ENCODE measurements around the gene NOC2L. TPM values are rescaled to one million over a fixed set of nuclear protein-coding genes. Genes with fewer than 3 reads are reported as not detected.

NOC2L gene
- total and polyA plus RNA-seq, 9 of the 15 experiments (the other 6 are each of a cell fraction or from before 2014, with no cell fraction given): 4.0 to 410 (median 200) TPM

DNA sequence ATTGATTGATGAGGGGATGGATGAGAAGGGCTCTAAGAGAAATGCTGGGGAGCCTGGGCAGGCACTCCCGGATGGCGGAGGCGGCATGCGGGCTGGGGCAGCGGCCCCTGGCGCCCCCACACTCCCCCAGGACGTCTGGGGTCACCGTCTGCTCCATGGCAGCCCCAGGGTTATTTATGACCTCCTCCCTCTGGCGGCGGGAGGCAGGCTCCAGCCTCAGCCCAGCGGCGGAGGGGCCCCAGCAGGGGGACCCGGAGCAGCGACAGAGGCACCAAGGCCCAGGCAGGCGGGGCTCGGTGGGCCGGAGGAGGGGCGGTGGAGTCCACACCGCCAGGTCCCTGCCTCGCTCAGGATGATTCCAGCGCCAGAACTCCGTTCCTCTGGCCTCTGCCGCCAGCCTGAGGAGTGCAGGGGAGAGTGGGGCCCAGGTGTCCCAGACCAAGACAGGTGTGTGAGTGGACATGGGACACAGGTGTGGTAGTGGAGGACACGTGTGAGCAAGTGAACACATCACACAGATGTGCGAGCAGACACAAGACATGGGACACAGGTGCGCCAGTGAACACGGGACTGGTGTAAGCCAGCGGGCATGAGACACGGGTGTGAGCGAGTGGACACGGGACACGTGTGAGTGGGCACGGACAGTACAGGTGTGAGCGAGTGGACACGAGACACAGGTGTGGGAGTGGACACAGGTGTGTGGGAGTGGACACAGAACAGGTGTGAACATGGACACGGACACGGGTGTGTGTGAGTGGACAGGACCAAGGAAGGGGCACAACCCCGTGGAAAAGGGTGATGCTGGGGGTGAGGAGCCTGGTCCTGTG is 37.8 kb downstream of the NOC2L start (continued):
- TF ChIP-seq MECOM (CRISPR knock-in tag; IDR thresholded peaks at IDR 0.05) (no peak), ZNF134 (CRISPR knock-in tag; conservative IDR thresholded peaks at IDR 0.05) (no peak), SETDB1 (IDR thresholded peaks at IDR 0.05; ENCODE audit: low read length) (no peak), RBFOX2 (IDR thresholded peaks at IDR 0.05; ENCODE audit: low read depth, low read length) (0 out of 2 replicates have a peak, but pooled peaks have one; percentile 42), SLC30A9 (CRISPR knock-in tag; IDR thresholded peaks at IDR 0.05) (no peak), RBM34 (IDR thresholded peaks at IDR 0.05; ENCODE audit: borderline replicate concordance, insufficient read depth, low read length) (no peak), ZNF668 (CRISPR knock-in tag; IDR thresholded peaks at IDR 0.05) (no peak), ZC3H4 (CRISPR knock-in tag; IDR thresholded peaks at IDR 0.05; ENCODE audit: borderline replicate concordance) (no peak), L3MBTL2 (IDR thresholded peaks at IDR 0.05) (peak; percentile 54; the same call in 1 of the 2 replicates), OTX1 (CRISPR knock-in tag; IDR thresholded peaks at IDR 0.05) (no peak), POLR2A (conservative IDR thresholded peaks at IDR 0.05) (no peak), ETV6 (IDR thresholded peaks at IDR 0.05; ENCODE audit: borderline replicate concordance in 1 of 2, low read depth in 2 of 2, low read length in 1 of 2) (no peak), ETV6 (CRISPR knock-in tag; IDR thresholded peaks at IDR 0.05; ENCODE audit: borderline replicate concordance) (no peak), SAP30 (IDR thresholded peaks at IDR 0.05; ENCODE audit: borderline replicate concordance, insufficient read depth, low read depth, low read length, poor library complexity, severe bottlenecking) (no peak)
- TF ChIP-seq, protein P1, sequence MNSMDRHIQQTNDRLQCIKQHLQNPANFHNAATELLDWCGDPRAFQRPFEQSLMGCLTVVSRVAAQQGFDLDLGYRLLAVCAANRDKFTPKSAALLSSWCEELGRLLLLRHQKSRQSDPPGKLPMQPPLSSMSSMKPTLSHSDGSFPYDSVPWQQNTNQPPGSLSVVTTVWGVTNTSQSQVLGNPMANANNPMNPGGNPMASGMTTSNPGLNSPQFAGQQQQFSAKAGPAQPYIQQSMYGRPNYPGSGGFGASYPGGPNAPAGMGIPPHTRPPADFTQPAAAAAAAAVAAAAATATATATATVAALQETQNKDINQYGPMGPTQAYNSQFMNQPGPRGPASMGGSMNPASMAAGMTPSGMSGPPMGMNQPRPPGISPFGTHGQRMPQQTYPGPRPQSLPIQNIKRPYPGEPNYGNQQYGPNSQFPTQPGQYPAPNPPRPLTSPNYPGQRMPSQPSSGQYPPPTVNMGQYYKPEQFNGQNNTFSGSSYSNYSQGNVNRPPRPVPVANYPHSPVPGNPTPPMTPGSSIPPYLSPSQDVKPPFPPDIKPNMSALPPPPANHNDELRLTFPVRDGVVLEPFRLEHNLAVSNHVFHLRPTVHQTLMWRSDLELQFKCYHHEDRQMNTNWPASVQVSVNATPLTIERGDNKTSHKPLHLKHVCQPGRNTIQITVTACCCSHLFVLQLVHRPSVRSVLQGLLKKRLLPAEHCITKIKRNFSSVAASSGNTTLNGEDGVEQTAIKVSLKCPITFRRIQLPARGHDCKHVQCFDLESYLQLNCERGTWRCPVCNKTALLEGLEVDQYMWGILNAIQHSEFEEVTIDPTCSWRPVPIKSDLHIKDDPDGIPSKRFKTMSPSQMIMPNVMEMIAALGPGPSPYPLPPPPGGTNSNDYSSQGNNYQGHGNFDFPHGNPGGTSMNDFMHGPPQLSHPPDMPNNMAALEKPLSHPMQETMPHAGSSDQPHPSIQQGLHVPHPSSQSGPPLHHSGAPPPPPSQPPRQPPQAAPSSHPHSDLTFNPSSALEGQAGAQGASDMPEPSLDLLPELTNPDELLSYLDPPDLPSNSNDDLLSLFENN (IDR thresholded peaks at IDR 0.05; ENCODE audit: low read depth in 2 of 2, low read length in 2 of 2): peak in 1 of 2 experiments; percentile 58; a peak in 1 of 4 replicates
- TF ChIP-seq, protein P2, sequence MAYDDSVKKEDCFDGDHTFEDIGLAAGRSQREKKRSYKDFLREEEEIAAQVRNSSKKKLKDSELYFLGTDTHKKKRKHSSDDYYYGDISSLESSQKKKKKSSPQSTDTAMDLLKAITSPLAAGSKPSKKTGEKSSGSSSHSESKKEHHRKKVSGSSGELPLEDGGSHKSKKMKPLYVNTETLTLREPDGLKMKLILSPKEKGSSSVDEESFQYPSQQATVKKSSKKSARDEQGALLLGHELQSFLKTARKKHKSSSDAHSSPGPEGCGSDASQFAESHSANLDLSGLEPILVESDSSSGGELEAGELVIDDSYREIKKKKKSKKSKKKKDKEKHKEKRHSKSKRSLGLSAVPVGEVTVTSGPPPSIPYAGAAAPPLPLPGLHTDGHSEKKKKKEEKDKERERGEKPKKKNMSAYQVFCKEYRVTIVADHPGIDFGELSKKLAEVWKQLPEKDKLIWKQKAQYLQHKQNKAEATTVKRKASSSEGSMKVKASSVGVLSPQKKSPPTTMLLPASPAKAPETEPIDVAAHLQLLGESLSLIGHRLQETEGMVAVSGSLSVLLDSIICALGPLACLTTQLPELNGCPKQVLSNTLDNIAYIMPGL (CRISPR knock-in tag; IDR thresholded peaks at IDR 0.05): no peak
- TF ChIP-seq, protein P3, sequence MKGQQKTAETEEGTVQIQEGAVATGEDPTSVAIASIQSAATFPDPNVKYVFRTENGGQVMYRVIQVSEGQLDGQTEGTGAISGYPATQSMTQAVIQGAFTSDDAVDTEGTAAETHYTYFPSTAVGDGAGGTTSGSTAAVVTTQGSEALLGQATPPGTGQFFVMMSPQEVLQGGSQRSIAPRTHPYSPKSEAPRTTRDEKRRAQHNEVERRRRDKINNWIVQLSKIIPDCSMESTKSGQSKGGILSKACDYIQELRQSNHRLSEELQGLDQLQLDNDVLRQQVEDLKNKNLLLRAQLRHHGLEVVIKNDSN (CRISPR knock-in tag; IDR thresholded peaks at IDR 0.05): no peak
- TF ChIP-seq, protein P4, sequence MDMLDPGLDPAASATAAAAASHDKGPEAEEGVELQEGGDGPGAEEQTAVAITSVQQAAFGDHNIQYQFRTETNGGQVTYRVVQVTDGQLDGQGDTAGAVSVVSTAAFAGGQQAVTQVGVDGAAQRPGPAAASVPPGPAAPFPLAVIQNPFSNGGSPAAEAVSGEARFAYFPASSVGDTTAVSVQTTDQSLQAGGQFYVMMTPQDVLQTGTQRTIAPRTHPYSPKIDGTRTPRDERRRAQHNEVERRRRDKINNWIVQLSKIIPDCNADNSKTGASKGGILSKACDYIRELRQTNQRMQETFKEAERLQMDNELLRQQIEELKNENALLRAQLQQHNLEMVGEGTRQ (CRISPR knock-in tag; IDR thresholded peaks at IDR 0.05): no peak
- TF ChIP-seq, protein P5, sequence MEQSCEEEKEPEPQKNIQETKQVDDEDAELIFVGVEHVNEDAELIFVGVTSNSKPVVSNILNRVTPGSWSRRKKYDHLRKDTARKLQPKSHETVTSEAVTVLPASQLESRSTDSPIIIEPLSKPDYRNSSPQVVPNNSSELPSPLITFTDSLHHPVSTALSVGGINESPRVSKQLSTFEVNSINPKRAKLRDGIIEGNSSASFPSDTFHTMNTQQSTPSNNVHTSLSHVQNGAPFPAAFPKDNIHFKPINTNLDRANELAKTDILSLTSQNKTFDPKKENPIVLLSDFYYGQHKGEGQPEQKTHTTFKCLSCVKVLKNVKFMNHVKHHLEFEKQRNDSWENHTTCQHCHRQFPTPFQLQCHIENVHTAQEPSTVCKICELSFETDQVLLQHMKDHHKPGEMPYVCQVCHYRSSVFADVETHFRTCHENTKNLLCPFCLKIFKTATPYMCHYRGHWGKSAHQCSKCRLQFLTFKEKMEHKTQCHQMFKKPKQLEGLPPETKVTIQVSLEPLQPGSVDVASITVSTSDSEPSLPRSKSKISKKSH (CRISPR knock-in tag; IDR thresholded peaks at IDR 0.05): no peak
